ENCODE data around the gene SPATA19.

The SPATA19 gene

GRCh38 chr11:133844217-133844616 is 1.1 kb downstream of the SPATA19 start:
- TF ChIP-seq CTCF (conservative IDR thresholded peaks at IDR 0.05; ENCODE audit: low read length): no peak
- H3K4me3 ChIP-seq (ENCODE audit: low read length): no peak overlapping the region
- no peak for DNase-seq (ENCODE audit: low read depth)

GRCh38 chr11:133843454-133843987 is 1.8 kb downstream of the SPATA19 start:
- TF ChIP-seq CTCF (conservative IDR thresholded peaks at IDR 0.05; ENCODE audit: low read length): no peak
- DNase-seq (ENCODE audit: low read depth): no peak
- H3K4me3 ChIP-seq (ENCODE audit: low read length): no peak overlapping the region

DNA sequence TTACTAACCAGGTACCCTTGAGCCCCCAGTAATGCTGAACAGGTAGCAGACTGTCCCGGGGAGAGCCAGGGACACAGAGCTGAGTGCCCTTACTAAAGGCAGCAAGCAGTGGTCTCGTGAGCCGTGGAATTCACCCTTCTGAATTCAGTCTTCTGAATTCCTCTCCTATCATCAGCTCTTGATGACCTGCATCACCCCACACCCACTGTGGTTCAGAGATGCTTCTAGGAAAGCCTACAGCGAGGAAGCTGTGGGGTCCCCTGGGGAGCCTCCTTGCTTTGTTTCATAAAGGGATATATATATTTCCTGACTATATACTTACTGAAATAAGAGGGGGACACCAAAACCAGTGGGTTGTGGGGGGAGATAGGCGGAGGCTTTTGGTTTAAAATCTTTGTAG is 2.6 kb downstream of the SPATA19 start:
- TF ChIP-seq CTCF (conservative IDR thresholded peaks at IDR 0.05; ENCODE audit: low read length): no peak
- no peak for DNase-seq (ENCODE audit: low read depth)
- H3K4me3 ChIP-seq (ENCODE audit: low read length): no peak overlapping the region

GRCh38 chr11:133842053-133842452 is 3.3 kb downstream of the SPATA19 start:
- H3K4me3 ChIP-seq (ENCODE audit: low read length): no peak overlapping the region
- no peak for DNase-seq (ENCODE audit: low read depth)
- TF ChIP-seq CTCF (conservative IDR thresholded peaks at IDR 0.05; ENCODE audit: low read length): no peak

DNA sequence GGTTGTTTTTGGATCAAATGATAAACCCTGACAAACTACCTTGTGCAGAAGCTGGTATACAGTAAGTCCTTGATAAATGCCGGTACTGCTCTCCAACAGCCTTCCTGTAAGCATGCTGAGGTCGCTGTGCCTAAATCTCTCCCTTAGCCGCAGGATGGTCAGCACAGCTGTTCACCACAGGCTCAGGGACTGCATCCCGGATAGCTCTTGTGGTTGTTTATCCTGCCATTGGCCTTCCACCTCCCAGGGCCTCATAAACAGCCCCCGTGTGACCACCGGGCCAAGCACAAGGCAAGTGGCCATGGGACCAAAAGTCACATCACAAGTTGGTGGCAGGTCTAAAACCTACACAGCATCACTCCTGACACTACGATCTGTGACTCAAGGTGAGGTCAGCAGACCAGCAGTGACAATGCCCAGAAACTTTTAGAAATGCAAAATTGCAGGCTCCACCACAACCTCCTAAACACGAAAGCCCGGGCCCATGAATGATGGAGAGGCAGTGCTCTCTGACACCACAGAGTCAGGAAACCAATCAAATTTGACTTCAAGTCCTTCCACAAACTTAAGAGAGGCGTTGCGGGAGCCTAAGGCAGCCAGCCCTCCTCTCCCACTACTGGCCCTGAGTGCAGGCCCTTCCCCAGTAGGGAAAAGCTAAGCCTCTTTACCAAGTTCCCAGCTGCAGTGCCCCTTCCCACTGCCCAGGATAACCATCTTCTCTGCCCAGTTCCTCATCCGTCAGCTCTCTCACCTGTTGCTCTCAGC is 3.9 kb downstream of the SPATA19 start:
- TF ChIP-seq CTCF (conservative IDR thresholded peaks at IDR 0.05; ENCODE audit: low read length): no peak
- H3K4me3 ChIP-seq (ENCODE audit: low read length): no peak overlapping the region
- DNase-seq (ENCODE audit: low read depth): no peak

DNA sequence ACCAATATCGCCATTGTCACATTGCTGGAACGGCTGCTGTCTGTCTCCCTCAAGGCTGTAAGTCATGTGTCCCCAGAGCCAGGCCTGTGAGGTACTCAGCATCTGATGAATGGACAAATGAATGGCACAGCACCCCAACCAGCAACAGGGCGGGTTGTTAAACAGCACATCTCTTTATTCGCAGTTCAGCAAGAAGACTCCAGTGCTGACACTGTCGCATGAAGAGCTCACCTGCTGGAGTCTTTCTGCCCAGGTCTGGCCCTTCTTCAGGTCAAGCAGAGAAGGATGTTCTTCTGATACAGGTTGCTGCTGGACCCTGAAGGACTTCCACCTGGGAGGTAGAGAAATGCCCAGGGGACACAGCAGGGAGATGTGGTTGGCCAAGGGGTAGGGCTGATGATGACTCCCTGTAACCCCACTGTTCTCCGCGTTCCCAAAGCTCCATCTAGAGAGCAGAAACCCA is 4.8 kb downstream of the SPATA19 start:
- no peak for TF ChIP-seq CTCF (conservative IDR thresholded peaks at IDR 0.05; ENCODE audit: low read length)
- DNase-seq (ENCODE audit: low read depth): no peak
- H3K4me3 ChIP-seq (ENCODE audit: low read length): no peak overlapping the region
